HG03457 (cell line): ENCODE measurements around the gene PHOX2A.

ENCODE experiments used
- ATAC-seq: cut with Tn5 transposase; IDR thresholded peaks from one replicate; pipeline ENCODE4 v1.9.1; 2021; ENCODE audit warnings: moderate number of reproducible peaks; ENCODE audit not compliant: unreplicated experiment

The PHOX2A gene

GRCh38 chr11:72250661-72251464, 6.9 kb upstream of the PHOX2A start:
- ATAC-seq = no peak

- ATAC-seq = no peak
Measured at GRCh38 chr11:72249961-72250360, 6.0 kb upstream of the PHOX2A start.

- no peak for ATAC-seq
Measured at GRCh38 chr11:72247584-72247983, 3.6 kb upstream of the PHOX2A start.

- no peak for ATAC-seq
Measured at GRCh38 chr11:72245263-72245816, 1.4 kb upstream of the PHOX2A start.

- ATAC-seq = no peak
Measured at GRCh38 chr11:72244361-72245262, 636 bp upstream of the PHOX2A start.

GRCh38 chr11:72243173-72244059, 560 bp downstream of the PHOX2A start:
- no peak for ATAC-seq

GRCh38 chr11:72242141-72242540, 1.8 kb downstream of the PHOX2A start:
- ATAC-seq = no peak

GRCh38 chr11:72241291-72241781, 2.6 kb downstream of the PHOX2A start:
- no peak for ATAC-seq

GRCh38 chr11:72240461-72241290, 3.3 kb downstream of the PHOX2A start:
- no peak for ATAC-seq

GRCh38 chr11:72239849-72240460, 4.0 kb downstream of the PHOX2A start:
- no peak for ATAC-seq

GRCh38 chr11:72239313-72239848, 4.6 kb downstream of the PHOX2A start:
- ATAC-seq = no peak

- ATAC-seq = no peak
Measured at GRCh38 chr11:72238492-72239312, 5.3 kb downstream of the PHOX2A start.

GRCh38 chr11:72238040-72238450, 5.9 kb downstream of the PHOX2A start:
- no peak for ATAC-seq

- ATAC-seq = no peak
Measured at GRCh38 chr11:72237112-72237931, 6.7 kb downstream of the PHOX2A start.

GRCh38 chr11:72236774-72237111, 7.2 kb downstream of the PHOX2A start:
- ATAC-seq = no peak

- no peak for ATAC-seq
Measured at GRCh38 chr11:72236083-72236697, 7.8 kb downstream of the PHOX2A start.
